ENCODE results near the gene KCTD17.

Gene KCTD17

DNA sequence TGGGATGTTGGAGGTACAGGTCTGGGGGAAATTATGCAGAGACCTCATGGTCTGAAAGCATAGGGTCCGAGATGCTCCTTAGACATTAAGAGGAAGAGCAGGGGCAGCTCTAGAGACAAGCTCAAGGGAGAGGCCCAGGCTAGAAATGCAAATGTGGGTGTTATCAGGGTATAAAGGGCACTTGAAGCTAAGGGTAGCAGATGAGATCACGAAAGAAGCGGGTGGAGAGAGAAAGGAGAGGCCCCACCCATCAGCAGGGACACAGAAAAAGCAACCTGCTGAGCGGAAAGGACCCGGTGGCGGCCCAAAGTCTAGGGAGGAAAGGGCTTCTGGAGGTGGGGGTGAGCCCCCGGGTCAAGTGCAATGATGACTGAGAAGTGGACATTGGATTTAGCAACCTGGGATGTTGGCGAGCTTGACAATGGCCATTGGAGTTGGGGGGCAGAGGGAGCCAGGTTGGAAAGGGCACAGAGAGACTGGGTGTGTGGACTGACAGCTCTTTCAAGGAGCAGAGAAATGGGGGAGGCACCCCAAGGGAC, 49.1 kb downstream of the KCTD17 start:
- no peak for DNase-seq
- peaks cover 30% of the 10 kb centered on the region for H3K4me1 Mint-ChIP-seq
- H3K36me3 Mint-ChIP-seq (ENCODE audit: low read depth), result no peaks in the 10 kb centered on the region
- no peaks in the 10 kb centered on the region for H3K9me3 Mint-ChIP-seq
- ATAC-seq, result peak; percentile 87
- H3K27me3 Mint-ChIP-seq, result peaks cover 12% of the 10 kb centered on the region
- no peak overlapping the region for H3K4me3 Mint-ChIP-seq
- H3K27ac Mint-ChIP-seq, result peak overlapping the region; percentile 63

- Mint-ChIP-seq H3K36me3 (ENCODE audit: low read depth) (no peaks in the 10 kb centered on the region), H3K27ac (no peak overlapping the region), H3K4me3 (no peak overlapping the region), H3K27me3 (peaks cover 9% of the 10 kb centered on the region), H3K4me1 (peaks cover 26% of the 10 kb centered on the region), H3K9me3 (no peaks in the 10 kb centered on the region)
- DNase-seq (no peak), ATAC-seq (no peak)
Observed at GRCh38 chr22:37101311-37102066, 49.9 kb downstream of the KCTD17 start.

DNA sequence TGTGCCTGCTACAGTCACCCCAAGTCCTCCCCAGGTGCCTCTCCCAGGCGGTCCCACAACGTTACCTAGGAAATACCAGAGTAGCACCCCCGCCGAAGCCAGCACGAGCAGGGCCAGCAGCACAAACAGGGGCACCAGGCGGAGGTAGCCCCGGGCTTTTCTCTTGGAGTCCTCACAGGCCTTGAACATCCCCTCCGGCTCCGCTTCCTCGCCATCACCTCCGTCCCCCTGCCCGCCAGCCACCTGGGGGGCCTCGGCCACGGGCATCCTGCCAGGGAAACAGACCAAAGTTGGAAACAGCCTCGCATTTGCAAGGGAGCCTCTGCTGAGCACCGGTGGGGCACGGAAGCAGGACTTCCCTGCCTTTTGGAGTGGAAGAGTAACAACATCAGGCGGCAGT, 51.6 kb downstream of the KCTD17 start:
- H3K27ac Mint-ChIP-seq, result no peak overlapping the region
- no peaks in the 10 kb centered on the region for H3K9me3 Mint-ChIP-seq
- no peaks in the 10 kb centered on the region for H3K36me3 Mint-ChIP-seq (ENCODE audit: low read depth)
- peaks cover 26% of the 10 kb centered on the region for H3K4me1 Mint-ChIP-seq
- DNase-seq (no peak), ATAC-seq (no peak)
- H3K27me3 Mint-ChIP-seq, result peaks cover 3% of the 10 kb centered on the region
- no peak overlapping the region for H3K4me3 Mint-ChIP-seq

DNA sequence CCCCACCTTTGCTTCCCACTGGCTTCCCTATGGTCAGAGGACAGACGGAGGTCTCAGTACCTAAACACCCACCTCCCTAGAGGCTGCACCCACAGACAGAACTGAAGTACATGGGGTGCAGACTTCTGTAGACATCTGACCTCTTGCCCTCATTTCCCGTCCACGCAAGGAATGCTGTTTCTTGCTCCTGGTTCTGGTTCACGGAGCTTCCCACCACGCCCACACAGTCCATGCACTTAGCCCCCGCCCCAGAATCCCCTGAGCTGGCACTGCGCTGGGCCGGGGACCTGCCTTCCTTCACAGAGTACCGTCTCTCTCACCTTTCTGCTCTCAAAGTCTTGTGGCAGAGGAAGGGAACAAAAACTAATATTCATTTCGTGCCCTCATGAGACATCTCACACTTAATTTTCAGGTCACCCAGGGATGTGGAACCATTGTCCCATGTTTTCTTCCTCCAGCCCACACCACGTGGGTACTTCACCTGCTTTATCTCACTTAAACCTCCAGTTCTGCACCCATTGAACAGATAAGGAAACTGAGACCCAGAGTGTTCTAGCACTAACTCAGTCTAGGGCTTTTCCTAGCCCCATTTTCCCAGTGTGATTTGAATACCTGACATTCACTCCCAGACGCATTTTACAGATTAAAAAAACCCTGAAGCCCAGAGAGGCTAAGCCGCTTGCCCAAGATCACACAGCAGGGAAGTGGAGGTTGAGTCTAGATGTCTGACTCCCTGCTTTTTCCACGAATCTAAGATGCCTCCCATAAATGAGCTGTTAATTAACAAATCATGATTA, 52.3 kb downstream of the KCTD17 start:
- ATAC-seq (no peak), DNase-seq (no peak)
- Mint-ChIP-seq H3K27me3 (no peaks in the 10 kb centered on the region), H3K27ac (no peak overlapping the region), H3K4me3 (no peak overlapping the region), H3K36me3 (ENCODE audit: low read depth) (no peaks in the 10 kb centered on the region), H3K9me3 (no peaks in the 10 kb centered on the region), H3K4me1 (peaks cover 21% of the 10 kb centered on the region)

DNA sequence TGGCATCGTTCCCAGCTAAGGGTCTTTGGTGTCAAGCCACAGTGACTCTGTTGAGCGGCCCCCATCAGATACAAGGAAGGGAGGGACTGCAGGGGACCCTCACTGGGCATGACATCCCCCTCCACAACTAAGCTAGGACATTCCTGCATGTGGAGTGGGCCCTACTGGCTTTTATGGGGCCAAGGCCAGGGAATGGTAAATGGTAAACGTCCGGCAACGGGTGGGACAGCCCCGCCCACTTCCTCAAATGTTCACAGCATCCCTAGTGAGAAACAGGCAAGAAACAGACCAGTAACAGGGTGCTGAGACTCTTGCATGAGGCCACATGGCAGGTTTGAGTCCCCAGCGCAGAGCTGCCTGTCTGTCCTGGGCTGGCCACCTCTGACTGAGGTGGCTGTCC, 53.6 kb downstream of the KCTD17 start:
- Mint-ChIP-seq H3K4me3 (no peak overlapping the region), H3K36me3 (ENCODE audit: low read depth) (no peaks in the 10 kb centered on the region), H3K27ac (no peak overlapping the region), H3K4me1 (peaks cover 12% of the 10 kb centered on the region), H3K27me3 (no peaks in the 10 kb centered on the region), H3K9me3 (no peaks in the 10 kb centered on the region)
- ATAC-seq (no peak), DNase-seq (no peak)

GRCh38 chr22:37105990-37106389, 54.4 kb downstream of the KCTD17 start:
- Mint-ChIP-seq H3K4me3 (no peak overlapping the region), H3K27me3 (no peaks in the 10 kb centered on the region), H3K9me3 (no peaks in the 10 kb centered on the region), H3K27ac (no peak overlapping the region), H3K36me3 (ENCODE audit: low read depth) (no peaks in the 10 kb centered on the region), H3K4me1 (peaks cover 4% of the 10 kb centered on the region)
- no peak for ATAC-seq
- no peak for DNase-seq

DNA sequence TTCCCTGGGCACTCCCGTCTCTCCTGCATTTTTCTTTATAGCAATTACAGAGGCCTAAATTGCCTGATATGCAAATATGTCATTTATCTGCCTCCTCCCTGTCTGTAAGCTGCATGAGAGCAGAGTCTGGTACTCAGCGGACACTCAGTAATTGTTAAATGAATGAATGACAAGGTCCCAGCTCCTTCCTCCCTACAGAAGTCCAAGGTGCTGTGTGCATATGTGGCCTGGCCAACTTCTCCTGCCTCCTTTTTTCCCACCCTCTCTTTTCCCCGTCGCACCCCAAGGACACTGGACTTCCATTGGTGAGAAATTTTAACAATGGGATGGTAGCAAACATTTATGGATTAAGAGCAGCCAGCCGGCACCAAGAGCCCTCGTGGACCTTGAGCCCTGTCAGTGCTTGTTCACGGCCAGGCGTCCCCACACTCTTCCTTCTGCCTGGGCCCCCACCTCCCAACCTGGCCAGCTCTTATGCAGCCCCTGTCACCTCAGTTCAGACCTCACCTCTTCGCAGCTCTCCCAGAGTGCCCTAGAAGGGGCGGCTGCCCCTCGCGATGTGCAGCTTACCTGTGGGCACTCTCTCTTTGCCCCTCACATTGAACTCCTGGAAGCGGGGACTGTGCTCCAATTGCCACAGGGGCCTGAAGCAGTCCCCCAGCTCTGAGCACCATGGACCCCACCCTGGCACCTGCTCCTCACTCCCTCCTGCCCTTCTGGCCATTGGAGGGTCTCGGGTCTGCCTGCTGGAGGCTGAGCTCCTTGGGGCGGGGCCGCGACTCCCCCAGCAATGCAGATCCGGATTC, 56.5 kb downstream of the KCTD17 start:
- DNase-seq (no peak), ATAC-seq (no peak)
- Mint-ChIP-seq H3K4me1 (peaks cover 3% of the 10 kb centered on the region), H3K27ac (no peak overlapping the region), H3K36me3 (ENCODE audit: low read depth) (no peaks in the 10 kb centered on the region), H3K27me3 (no peaks in the 10 kb centered on the region), H3K4me3 (no peak overlapping the region), H3K9me3 (no peaks in the 10 kb centered on the region)

GRCh38 chr22:37109242-37109917, 57.8 kb downstream of the KCTD17 start, which contains the start of gene TMPRSS6:
TMPRSS6 (minus strand) TSS chr22:37109713; CDS start chr22:37103417, 6,296 bp downstream.
- Mint-ChIP-seq H3K4me1 (peaks cover 3% of the 10 kb centered on the region), H3K36me3 (ENCODE audit: low read depth) (no peaks in the 10 kb centered on the region), H3K27me3 (no peaks in the 10 kb centered on the region), H3K9me3 (no peaks in the 10 kb centered on the region), H3K4me3 (no peak within 1 kb of the TSS), H3K27ac (no peak within 1 kb of the TSS)
- DNase-seq (no peak), ATAC-seq (no peak)

DNA sequence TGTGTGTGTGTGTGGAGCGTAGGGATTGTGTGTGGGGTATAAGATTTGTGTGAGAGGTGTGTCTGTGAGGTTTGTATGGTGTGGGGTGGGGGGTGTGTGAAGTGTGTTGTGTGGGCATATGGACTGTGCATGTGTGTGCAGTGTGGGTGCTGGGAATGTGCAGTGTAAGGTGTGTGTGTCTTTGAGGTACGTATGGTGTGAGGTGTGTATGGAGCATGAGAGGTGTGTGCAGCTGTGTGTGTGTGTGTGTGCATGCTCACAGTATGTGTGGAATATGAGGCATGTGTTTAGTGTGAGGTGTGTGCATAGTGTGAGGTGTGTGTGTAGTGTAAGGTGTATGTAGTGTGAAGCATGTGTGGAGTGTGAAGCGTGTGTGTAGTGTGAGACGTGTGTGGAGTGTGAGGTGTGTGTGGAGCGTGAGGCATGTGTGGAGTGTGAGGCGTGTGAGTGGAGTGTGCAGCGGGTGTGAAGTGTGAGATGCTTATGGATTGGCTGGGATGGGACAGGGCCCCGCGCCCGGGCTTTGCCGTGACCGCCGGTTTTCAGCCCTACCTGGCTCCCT, 59.7 kb downstream of the KCTD17 start:
- ATAC-seq (no peak), DNase-seq (no peak)
- Mint-ChIP-seq H3K4me1 (peaks cover 10% of the 10 kb centered on the region), H3K9me3 (no peaks in the 10 kb centered on the region), H3K36me3 (ENCODE audit: low read depth) (peaks cover 2% of the 10 kb centered on the region), H3K27me3 (no peaks in the 10 kb centered on the region), H3K4me3 (no peak overlapping the region), H3K27ac (no peak overlapping the region)

DNA sequence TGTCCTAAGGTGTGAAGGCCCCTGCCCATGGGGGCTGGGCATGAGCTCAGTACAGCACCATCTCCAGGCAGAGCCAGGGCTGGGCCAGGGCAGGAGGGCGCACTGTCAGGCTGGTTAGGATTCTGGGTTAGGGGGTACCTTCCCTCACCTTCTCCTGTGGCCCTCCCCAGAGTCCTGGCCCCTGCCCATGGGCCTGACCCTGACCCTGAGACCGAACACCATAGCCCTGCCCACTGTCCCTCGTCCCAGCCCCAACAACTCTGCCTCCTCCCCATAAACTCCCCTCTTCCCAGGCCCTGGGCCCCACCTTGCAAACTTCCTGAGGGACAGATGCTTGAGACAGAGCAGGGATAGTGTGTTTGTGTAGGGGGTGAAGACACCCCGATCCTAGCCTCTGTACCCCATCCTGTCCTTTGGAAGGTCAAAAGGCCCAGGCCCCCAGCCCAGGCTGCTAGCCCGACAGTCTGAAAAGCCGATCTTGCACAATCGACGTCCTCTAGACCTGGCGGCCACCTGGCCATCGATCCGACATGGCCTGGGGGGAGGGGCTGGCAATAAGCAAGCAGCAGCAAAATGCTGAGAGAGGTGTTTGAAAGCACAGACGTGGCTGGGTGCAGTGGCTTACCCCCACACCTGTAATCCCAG, 60.7 kb downstream of the KCTD17 start:
- peaks cover 4% of the 10 kb centered on the region for H3K36me3 Mint-ChIP-seq (ENCODE audit: low read depth)
- H3K4me3 Mint-ChIP-seq, result no peak overlapping the region
- H3K9me3 Mint-ChIP-seq, result no peaks in the 10 kb centered on the region
- no peak for ATAC-seq
- no peak for DNase-seq
- peaks cover 10% of the 10 kb centered on the region for H3K4me1 Mint-ChIP-seq
- H3K27ac Mint-ChIP-seq, result no peak overlapping the region
- no peaks in the 10 kb centered on the region for H3K27me3 Mint-ChIP-seq

All from activated naive CD8-positive, alpha-beta T cell treated with anti-CD3 and anti-CD28 coated beads, Interleukin-2, amount 50 U/mL, for 24 hours (primary cell).